GM12878 (cell line): ENCODE results near the gene RGSL1. TPM values are rescaled to one million over a fixed set of nuclear protein-coding genes. Genes with fewer than 3 reads are reported as not detected.

Source experiments
- ATAC-seq: fragments of 200-7000 bp; cut with Tn5 transposase; 3 replicates; pipeline ENCODE4 v1.9.1; 2020; ENCODE audit warnings: mild to moderate bottlenecking, moderate library complexity
- BruUV-seq: library from RNA; stranded (reverse); fragments of 400-500 nt; replicated peaks from 2 replicates; lab custom pipeline; 2021; lab: Mats Ljungman, UMichigan
- CTCF ChIA-PET: fragments of 300-600 bp; sonication (Branson Sonifier 250); formaldehyde crosslinking; extraction: SDS; loops from one replicate; lab custom pipeline; 2021; ENCODE audit warnings: inconsistent platforms; lab: Yijun Ruan, JAX
- POLR2A ChIA-PET: fragments of 350-600 bp; formaldehyde crosslinking; extraction: SDS; loops from one replicate; lab custom pipeline; 2021; ENCODE audit warnings: inconsistent platforms; lab: Charles Lee
- RAD21 ChIA-PET: fragments of 300-600 bp; sonication (Branson Sonifier 250); formaldehyde crosslinking; loops from one replicate; lab custom pipeline; 2023; ENCODE audit warnings: antibody characterized with exemption; ENCODE audit not compliant: unreplicated experiment; lab: Charles Lee
- SMC1A ChIA-PET: fragments of 300-600 bp; sonication (Branson Sonifier 250); formaldehyde crosslinking; loops from one replicate; lab custom pipeline; 2023; ENCODE audit not compliant: unreplicated experiment, uncharacterized antibody; lab: Charles Lee
- DNase-seq: peaks from one replicate; pipeline ENCODE4 v3.0.0-alpha.2; 2011; ENCODE audit warnings: low read depth, low spot score
- FAIRE-seq: peaks from 3 replicates; lab custom pipeline; 2011; peaks lifted over from hg19 to GRCh38; lab: Jason Lieb, UNC
- H2AFZ ChIP-seq: 2 replicates; pipeline ENCODE4 v1.6.0; 2011; ENCODE audit warnings: low read depth, low read length, control low read depth; ENCODE audit not compliant: control insufficient read depth
- H3K27ac ChIP-seq: 2 replicates; pipeline ENCODE4 v1.5.1; 2011; ENCODE audit warnings: control low read depth; ENCODE audit not compliant: control insufficient read depth, insufficient read depth
- H3K27me3 ChIP-seq, 2 experiments: replicated peaks in 1 of 2; 2 replicates each; pipeline versions ENCODE4 v1.6.0 to v1.6.1; 2011; ENCODE audit warnings: low read length in 1 of 2; ENCODE audit not compliant: control insufficient read depth in 2 of 2, insufficient read depth in 2 of 2
- H3K36me3 ChIP-seq, 2 experiments: 2 replicates each; pipeline ENCODE4 v1.5.1; 2011; ENCODE audit warnings: low read length in 1 of 2; ENCODE audit not compliant: control insufficient read depth in 2 of 2, insufficient read depth in 2 of 2
- H3K4me1 ChIP-seq: 2 replicates; pipeline ENCODE4 v1.6.1; 2011; ENCODE audit warnings: mild to moderate bottlenecking, low read length, moderate library complexity, mixed read lengths; ENCODE audit not compliant: control insufficient read depth, insufficient read depth
- H3K4me2 ChIP-seq: 2 replicates; pipeline ENCODE4 v1.6.0; 2011; ENCODE audit warnings: control low read depth; ENCODE audit not compliant: control insufficient read depth, insufficient read depth
- H3K4me3 ChIP-seq: fragments of 200-600 bp; sonication (generic); 2 replicates; pipeline ENCODE4 v1.5.1; 2016
- H3K79me2 ChIP-seq: 2 replicates; pipeline ENCODE4 v1.6.0; 2011; ENCODE audit warnings: low read length; ENCODE audit not compliant: control insufficient read depth, insufficient read depth
- H3K9ac ChIP-seq: 2 replicates; pipeline ENCODE4 v1.8.0; 2011; ENCODE audit warnings: low read length, control low read depth, mixed read lengths; ENCODE audit not compliant: control insufficient read depth, insufficient read depth
- H3K9me3 ChIP-seq: replicated peaks from 3 replicates; pipeline ENCODE4 v1.5.1; 2011; ENCODE audit warnings: mild to moderate bottlenecking, low read length; ENCODE audit not compliant: control insufficient read depth, insufficient read depth
- H4K20me1 ChIP-seq: 2 replicates; pipeline ENCODE4 v1.6.0; 2011; ENCODE audit not compliant: control insufficient read depth, insufficient read depth
- BACH1 ChIP-seq: fragments of 450-650 bp; IDR thresholded peaks from 2 replicates; pipeline ENCODE4 v1.6.1; 2017; ENCODE audit warnings: mild to moderate bottlenecking, borderline replicate concordance
- ESRRA ChIP-seq: IDR thresholded peaks from 2 replicates; pipeline ENCODE4 v1.6.1; 2012; ENCODE audit warnings: mild to moderate bottlenecking, low read length, improper control_type of control experiment
- FOS ChIP-seq: IDR thresholded peaks from 3 replicates; pipeline ENCODE4 v1.6.1; 2011; ENCODE audit warnings: borderline replicate concordance; ENCODE audit not compliant: insufficient read length; ENCODE audit errors: extremely low read depth
- IKZF1 ChIP-seq: fragments of 450-650 bp; conservative IDR thresholded peaks from 2 replicates; pipeline ENCODE4 v1.6.1; 2017; ENCODE audit warnings: antibody characterized with exemption, mild to moderate bottlenecking
- MAX ChIP-seq: IDR thresholded peaks from 2 replicates; pipeline ENCODE4 v1.6.1; 2012; ENCODE audit warnings: low read depth, low read length, improper control_type of control experiment
- NFIC ChIP-seq: IDR thresholded peaks from 2 replicates; pipeline ENCODE4 v1.6.1; 2012; ENCODE audit warnings: low read depth, mild to moderate bottlenecking, inconsistent platforms, low read length, moderate library complexity
- RAD21 ChIP-seq: IDR thresholded peaks from 2 replicates; pipeline ENCODE4 v1.6.1; 2011; ENCODE audit warnings: mild to moderate bottlenecking, low read depth, low read length, moderate library complexity; ENCODE audit not compliant: insufficient read depth
- RB1 ChIP-seq: fragments of 450-650 bp; formaldehyde crosslinking; IDR thresholded peaks from 2 replicates; pipeline ENCODE4 v1.6.1; 2017; ENCODE audit warnings: mild to moderate bottlenecking, borderline replicate concordance
- RFX5 ChIP-seq: IDR thresholded peaks from 2 replicates; pipeline ENCODE4 v1.6.1; 2011; ENCODE audit warnings: low read depth, low read length, improper control_type of control experiment
- RUNX3 ChIP-seq: IDR thresholded peaks from 2 replicates; pipeline ENCODE4 v1.6.1; 2012; ENCODE audit warnings: low read length, inconsistent platforms
- SPI1 ChIP-seq: IDR thresholded peaks from 2 replicates; pipeline ENCODE4 v1.6.1; 2011; ENCODE audit warnings: low read depth, mild to moderate bottlenecking, low read length, moderate library complexity, borderline replicate concordance; ENCODE audit not compliant: insufficient read depth
- TCF12 ChIP-seq: IDR thresholded peaks from 2 replicates; pipeline ENCODE4 v1.6.1; 2011; ENCODE audit warnings: low read depth, mild to moderate bottlenecking, low read length
- ZBTB33 ChIP-seq: fragments of 450-650 bp; IDR thresholded peaks from 2 replicates; pipeline ENCODE4 v1.6.1; 2017; ENCODE audit warnings: mild to moderate bottlenecking
- WGBS: methylation state at CpG from one replicate; pipeline ENCODE4 v1.1.6; 2016; ENCODE audit warnings: low lambda C conversion rate; ENCODE audit not compliant: insufficient replicate concordance, insufficient coverage; ENCODE audit errors: missing lambda C conversion rate; 5-methylcytosine and 5-hydroxymethylcytosine counted together
- in situ Hi-C: fragments of 300-500 bp; cut with MboI; formaldehyde crosslinking; loops from 9 replicates; pipeline ENCODE4 v1.14.3; 2018; ENCODE audit warnings: mixed read lengths
- intact Hi-C: fragments of 100-400 bp; cut with micrococcal nuclease; formaldehyde crosslinking; loops from one replicate; pipeline ENCODE4 v1.14.2; 2022; ENCODE audit not compliant: unreplicated experiment
- polyA plus RNA-seq, 11 experiments: library from polyadenylated mRNA; depleted of rRNA in 4 of 11; unstranded in 6 of 11; stranded (reverse) in 5 of 11; fragments of >200 nt; fragmentation: Nextera tagmentation in 4 of 11; fragmentation: Illumina TruSeq in 1 of 11; extraction: Ambion mirVana in 4 of 11; extraction: Trizol in 1 of 11; gene quantifications; 1 replicate in 1 of 11; 2 replicates in 10 of 11; pipeline versions ENCODE4 v1.2.1 to v1.2.3, GENCODE V29; 2011 to 2016; ENCODE audit warnings: inconsistent platforms in 2 of 11, missing spikeins in 2 of 11, low read depth in 1 of 11
- total RNA-seq, 4 experiments: library from RNA; depleted of rRNA in 3 of 4; stranded (reverse); fragments of >200 nt in 3 of 4; fragmentation: Illumina TruSeq in 1 of 4; extraction: Trizol in 1 of 4; gene quantifications; 2 replicates each; pipeline versions ENCODE4 v1.2.1 to v1.2.3, GENCODE V29; 2013 to 2021
- TF ChIP-seq, protein P1 (sequence below), 3 experiments: IDR thresholded peaks in 2 of 3; conservative IDR thresholded peaks in 1 of 3; 2 replicates each; pipeline ENCODE4 v1.5.1; 2011; ENCODE audit warnings: low read depth in 3 of 3, low read length in 3 of 3, mild to moderate bottlenecking in 3 of 3, control low read depth in 2 of 3, moderate library complexity in 2 of 3, inconsistent platforms in 1 of 3, mixed read lengths in 1 of 3; ENCODE audit not compliant: control insufficient read depth in 2 of 3, insufficient read depth in 1 of 3; ENCODE audit errors: extremely low read depth in 1 of 3

Gene RGSL1
- total and polyA plus RNA-seq, 10 of the 15 experiments (the other 5 are each of a cell fraction or from before 2014, with no cell fraction given): 0.05 to 0.28 (median 0.27) TPM; not detected in 5

GRCh38 chr1:182484531-182485257 is 34.7 kb downstream of the RGSL1 start:
- Histone ChIP-seq H3K4me3 (no peak overlapping the region), H2AFZ (no peak overlapping the region), H3K36me3 (no peaks in the 10 kb centered on the region), H3K4me2 (no peak overlapping the region), H3K79me2 (no peaks in the 10 kb centered on the region)
- ChIA-PET CTCF (interaction anchor here (1.0 to 2.3 kb wide), 12 partner anchors 10 to 404 kb away, joined by 3 to 7 read pairs (median 4); no protein-coding TSS in a partner anchor), POLR2A (no interaction called here), SMC1A (interaction anchor here (0.7 to 1.5 kb wide), 7 partner anchors 10 to 114 kb away, joined by 3 to 7 read pairs (median 3); partner anchors contain the start of gene RNASEL)
- no TSS peak for BruUV-seq
- ATAC-seq (peak; percentile 99), FAIRE-seq (peak; percentile 70)
- in situ Hi-C loops: no loop called here
- WGBS: 1% methylated on average over 5 of the region's 5 CpGs
- TF ChIP-seq RB1: no peak
- TF ChIP-seq TCF12: 0 out of 2 replicates have a peak, but pooled peaks have one; percentile 63
- peak; percentile 9; the same call in 1 of the 2 replicates for TF ChIP-seq SPI1
- no peak for TF ChIP-seq ESRRA
- peak; percentile 41; the same call in 1 of the 2 replicates for TF ChIP-seq IKZF1
- TF ChIP-seq FOS: no peak
- TF ChIP-seq RUNX3: peak; percentile 16; the same call in 1 of the 2 replicates
- TF ChIP-seq, protein P1, sequence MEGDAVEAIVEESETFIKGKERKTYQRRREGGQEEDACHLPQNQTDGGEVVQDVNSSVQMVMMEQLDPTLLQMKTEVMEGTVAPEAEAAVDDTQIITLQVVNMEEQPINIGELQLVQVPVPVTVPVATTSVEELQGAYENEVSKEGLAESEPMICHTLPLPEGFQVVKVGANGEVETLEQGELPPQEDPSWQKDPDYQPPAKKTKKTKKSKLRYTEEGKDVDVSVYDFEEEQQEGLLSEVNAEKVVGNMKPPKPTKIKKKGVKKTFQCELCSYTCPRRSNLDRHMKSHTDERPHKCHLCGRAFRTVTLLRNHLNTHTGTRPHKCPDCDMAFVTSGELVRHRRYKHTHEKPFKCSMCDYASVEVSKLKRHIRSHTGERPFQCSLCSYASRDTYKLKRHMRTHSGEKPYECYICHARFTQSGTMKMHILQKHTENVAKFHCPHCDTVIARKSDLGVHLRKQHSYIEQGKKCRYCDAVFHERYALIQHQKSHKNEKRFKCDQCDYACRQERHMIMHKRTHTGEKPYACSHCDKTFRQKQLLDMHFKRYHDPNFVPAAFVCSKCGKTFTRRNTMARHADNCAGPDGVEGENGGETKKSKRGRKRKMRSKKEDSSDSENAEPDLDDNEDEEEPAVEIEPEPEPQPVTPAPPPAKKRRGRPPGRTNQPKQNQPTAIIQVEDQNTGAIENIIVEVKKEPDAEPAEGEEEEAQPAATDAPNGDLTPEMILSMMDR (IDR thresholded peaks at IDR 0.05 in 2 of 3, conservative IDR thresholded peaks at IDR 0.05 in 1 of 3; ENCODE audit: control insufficient read depth in 2 of 3, extremely low read depth in 1 of 3, insufficient read depth in 1 of 3, low read depth in 3 of 3, low read length in 3 of 3): peak; percentile 30 to 76 (median 70)
- no peak for TF ChIP-seq RFX5
- TF ChIP-seq ZBTB33: no peak
- no peak for TF ChIP-seq BACH1
- peak; percentile 31; the same call in 1 of the 2 replicates for TF ChIP-seq RAD21
- TF ChIP-seq MAX: no peak
- TF ChIP-seq NFIC: no peak
- TF ChIP-seq, all 136 proteins: peak for 6
- no peak overlapping the region for H3K9ac ChIP-seq
- H3K27me3 ChIP-seq: no peaks in the 10 kb centered on the region; a peak in 1 of 4 replicates
- H3K9me3 ChIP-seq: no peaks in the 10 kb centered on the region
- RAD21 ChIA-PET: interaction anchor here (0.8 to 2.0 kb wide), 3 partner anchors 57 to 111 kb away, joined by 3 to 10 read pairs (median 3); partner anchors contain the start of gene RNASEL
- H3K4me1 ChIP-seq: no peaks in the 10 kb centered on the region
- H3K27ac ChIP-seq: no peak overlapping the region
- peak; percentile 30 for DNase-seq
- intact Hi-C loops: no loop called here
- no peaks in the 10 kb centered on the region for H4K20me1 ChIP-seq
